Ishikawa (cell line): ENCODE measurements around the gene HMCN1.
A peak's percentile ranks its signal among the peaks of the same experiment; 100 is the strongest.

Experiments
- CEBPB ChIP-seq: IDR thresholded peaks from 2 replicates; pipeline ENCODE4 v1.6.1; 2012
- CREB1 ChIP-seq: IDR thresholded peaks from 2 replicates; pipeline ENCODE4 v1.6.1; 2012; ENCODE audit warnings: low read depth
- EGR1 ChIP-seq: IDR thresholded peaks from 2 replicates; pipeline ENCODE4 v1.6.1; 2012
- EP300 ChIP-seq: IDR thresholded peaks from 2 replicates; pipeline ENCODE4 v1.6.1; 2012; ENCODE audit warnings: borderline replicate concordance
- FOXM1 ChIP-seq: IDR thresholded peaks from 2 replicates; pipeline ENCODE4 v1.6.1; 2012; ENCODE audit warnings: low read depth, borderline replicate concordance
- MAX ChIP-seq: IDR thresholded peaks from 2 replicates; pipeline ENCODE4 v1.6.1; 2012
- NFIC ChIP-seq: IDR thresholded peaks from 2 replicates; pipeline ENCODE4 v1.6.1; 2012
- RAD21 ChIP-seq: IDR thresholded peaks from 2 replicates; pipeline ENCODE4 v1.6.1; 2012; ENCODE audit warnings: low read depth
- REST ChIP-seq: IDR thresholded peaks from 2 replicates; pipeline ENCODE4 v1.6.1; 2012; ENCODE audit warnings: low read depth, mild to moderate bottlenecking
- TAF1 ChIP-seq: IDR thresholded peaks from 2 replicates; pipeline ENCODE4 v1.6.1; 2012; ENCODE audit warnings: low read depth, mild to moderate bottlenecking
- TCF12 ChIP-seq: IDR thresholded peaks from 2 replicates; pipeline ENCODE4 v1.6.1; 2012; ENCODE audit warnings: low read depth
- TEAD4 ChIP-seq: IDR thresholded peaks from 2 replicates; pipeline ENCODE4 v1.6.1; 2012
- USF1 ChIP-seq: IDR thresholded peaks from 2 replicates; pipeline ENCODE4 v1.6.1; 2012
- YY1 ChIP-seq: IDR thresholded peaks from 2 replicates; pipeline ENCODE4 v1.6.1; 2012; ENCODE audit warnings: low read depth
- ZBTB7A ChIP-seq: IDR thresholded peaks from 2 replicates; pipeline ENCODE4 v1.6.1; 2012; ENCODE audit warnings: low read depth

HMCN1 gene

GRCh38 chr1:186152227-186152619 lies 418.0 kb downstream of the HMCN1 start:
- TF ChIP-seq TAF1 (no peak), RAD21 (no peak), REST (no peak), EP300 (no peak), TEAD4 (no peak), YY1 (no peak), USF1 (no peak), CREB1 (no peak), ZBTB7A (no peak), MAX (no peak), CEBPB (no peak), NFIC (no peak), FOXM1 (no peak)

GRCh38 chr1:186152620-186153239 lies 418.5 kb downstream of the HMCN1 start:
- no peak for TF ChIP-seq ZBTB7A
- no peak for TF ChIP-seq EGR1
- no peak for TF ChIP-seq EP300
- no peak for TF ChIP-seq TAF1
- TF ChIP-seq FOXM1, result no peak
- TF ChIP-seq YY1, result no peak
- no peak for TF ChIP-seq TCF12
- no peak for TF ChIP-seq MAX

- no peak for TF ChIP-seq CREB1
- no peak for TF ChIP-seq USF1
- no peak for TF ChIP-seq EP300
- no peak for TF ChIP-seq TEAD4
- TF ChIP-seq ZBTB7A, result no peak
Observed at GRCh38 chr1:186154651-186155050, 420.5 kb downstream of the HMCN1 start.

- no peak for TF ChIP-seq EP300
- TF ChIP-seq RAD21, result peak; percentile 63
- TF ChIP-seq EGR1, result no peak
- TF ChIP-seq ZBTB7A, result no peak
Observed at GRCh38 chr1:186155594-186155993, 421.4 kb downstream of the HMCN1 start.

GRCh38 chr1:186164773-186165172 lies 430.6 kb downstream of the HMCN1 start:
- TF ChIP-seq TEAD4 (no peak), TCF12 (no peak), CREB1 (no peak), ZBTB7A (no peak), NFIC (no peak)

- TF ChIP-seq NFIC (no peak), TEAD4 (no peak), USF1 (no peak), EP300 (no peak), CEBPB (no peak), REST (no peak), FOXM1 (no peak)
Observed at GRCh38 chr1:186165303-186165702, 431.1 kb downstream of the HMCN1 start.
